NOMO-1 treated with dmso at 0.1 percent for 144 hours (cell line): Measurements from ENCODE around the gene LIMK2.
"Not testable (repeated sequence)": the region's sequence is repeated elsewhere in the genome, so short reads cannot be mapped to it uniquely, and the experiment has no call there.

Experiments
- DNase-seq: peaks from one replicate; lab custom pipeline; 2025; ENCODE audit not compliant: unreplicated experiment; lab: John Stamatoyannopoulos, UW

The LIMK2 gene

GRCh38 chr22:31288496-31289240 is 76.6 kb downstream of the LIMK2 start:
- DNase-seq: no peak

DNA sequence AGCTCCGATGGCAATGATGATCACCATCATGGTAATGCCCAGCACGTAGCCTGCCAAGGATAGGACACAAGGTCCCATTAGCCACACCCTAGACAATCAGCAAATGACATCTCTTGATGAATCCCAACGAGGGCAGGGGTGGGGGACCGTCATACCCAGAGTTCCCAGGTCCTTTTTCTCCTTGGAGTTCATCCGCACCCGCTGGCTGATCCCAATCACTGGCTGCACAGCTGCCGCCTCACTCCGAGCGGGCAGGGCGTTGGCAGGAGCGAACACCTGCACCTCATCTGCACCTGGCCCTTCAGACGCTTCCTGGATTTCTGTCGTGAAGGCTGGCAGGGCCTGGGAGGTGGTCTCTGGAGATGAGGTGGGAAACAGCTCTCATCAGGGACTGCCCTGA is 77.2 kb downstream of the LIMK2 start:
- DNase-seq: no peak

- peak; percentile 92 for DNase-seq
Observed at GRCh38 chr22:31290494-31291471, 78.7 kb downstream of the LIMK2 start.

DNA sequence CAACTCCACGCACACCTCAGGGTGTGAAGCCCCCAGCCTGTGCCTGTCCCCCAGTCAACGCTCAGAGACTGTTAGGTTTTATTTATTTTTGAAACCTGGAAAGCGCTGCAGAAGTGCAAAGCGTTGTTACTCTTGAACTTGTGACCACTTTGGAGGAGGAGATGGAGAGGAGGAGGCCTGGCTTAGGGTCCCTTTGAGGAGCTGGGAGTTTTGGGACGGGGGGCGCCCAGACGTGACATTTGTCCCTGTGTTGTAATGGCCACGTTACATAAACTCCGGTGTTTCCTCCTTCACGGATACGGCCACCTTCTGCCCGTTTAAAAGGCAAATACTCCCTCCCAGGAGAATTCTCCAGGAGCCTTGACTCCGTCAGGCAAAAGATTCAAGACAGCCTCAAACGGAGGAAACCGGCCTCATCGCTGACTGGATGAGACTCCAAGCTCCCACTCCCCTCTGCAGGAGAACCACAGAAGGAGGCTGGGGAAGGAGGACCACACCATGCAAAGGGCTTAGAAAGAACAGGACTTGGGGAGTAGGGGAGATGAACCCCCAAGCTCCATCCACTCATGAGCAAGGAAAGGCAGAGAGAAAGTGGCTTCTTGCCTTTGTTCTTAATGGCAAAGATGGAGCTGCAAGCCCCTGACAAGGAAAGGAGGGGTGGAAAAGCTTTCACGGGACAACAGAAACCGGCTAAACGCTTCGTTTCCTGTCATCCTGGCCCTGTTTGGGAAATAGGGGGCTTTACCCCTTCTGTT is 79.6 kb downstream of the LIMK2 start:
- DNase-seq: no peak

DNA sequence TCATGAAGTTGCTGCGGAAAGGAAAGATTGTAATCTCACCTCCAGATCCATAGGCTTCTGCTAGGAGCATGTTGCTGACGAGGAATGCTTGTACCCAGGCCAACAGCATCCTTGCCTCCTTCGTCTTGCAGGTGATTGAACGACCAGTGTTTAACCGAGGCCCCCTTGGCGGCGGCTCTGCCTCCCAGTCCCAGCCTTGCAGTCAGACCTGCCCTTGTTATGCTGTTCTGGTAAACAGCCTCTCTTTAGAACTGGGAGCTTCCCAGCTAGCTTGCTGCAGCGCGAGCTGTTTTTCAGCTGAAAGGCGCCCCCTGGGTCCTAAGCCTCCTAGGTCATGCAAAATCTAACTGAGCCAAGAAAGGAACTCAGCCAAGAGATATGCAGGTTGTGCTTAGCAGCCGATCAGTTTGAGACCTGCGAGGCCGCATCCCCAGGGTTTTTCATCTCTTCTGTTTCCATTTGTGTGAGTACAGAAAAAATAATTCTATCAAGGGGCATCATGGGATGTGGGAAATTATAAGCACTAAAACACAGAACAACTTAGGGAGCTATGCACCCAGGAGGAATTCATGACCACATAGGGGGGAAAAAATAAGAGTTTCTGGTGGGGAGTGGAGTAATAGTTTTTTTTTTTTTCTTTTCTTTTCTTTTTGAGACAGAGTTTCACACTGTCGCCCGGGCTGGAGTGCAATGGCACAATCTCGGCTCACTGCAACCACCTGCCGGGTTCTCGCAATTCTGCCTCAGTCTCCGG is 80.3 kb downstream of the LIMK2 start, which contains the start of gene PIK3IP1:
PIK3IP1 (minus strand) TSS at position 253 of the 754 bp plus-strand sequence; CDS start at position 109, 144 bp downstream.
- peak; percentile 56 for DNase-seq

DNA sequence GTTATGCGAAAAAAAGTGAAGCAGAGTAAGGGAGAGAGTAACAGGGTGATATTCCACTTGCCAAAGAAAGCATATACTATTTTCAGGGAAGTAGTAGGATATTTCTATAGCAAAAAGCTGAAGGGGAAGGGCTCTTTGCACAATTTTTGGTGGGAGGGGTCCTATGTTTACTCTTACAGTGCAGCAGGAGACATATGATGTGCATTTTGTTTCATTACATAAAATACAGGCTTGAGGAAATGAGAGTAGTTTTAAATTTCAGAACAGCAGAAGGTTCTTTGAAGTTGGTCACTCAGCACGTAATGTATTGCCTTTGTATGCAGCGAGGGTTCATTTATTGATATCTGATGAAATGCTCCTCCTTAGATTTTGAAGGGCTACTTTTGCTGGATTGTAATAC is 83.3 kb downstream of the LIMK2 start:
- DNase-seq: no peak

DNA sequence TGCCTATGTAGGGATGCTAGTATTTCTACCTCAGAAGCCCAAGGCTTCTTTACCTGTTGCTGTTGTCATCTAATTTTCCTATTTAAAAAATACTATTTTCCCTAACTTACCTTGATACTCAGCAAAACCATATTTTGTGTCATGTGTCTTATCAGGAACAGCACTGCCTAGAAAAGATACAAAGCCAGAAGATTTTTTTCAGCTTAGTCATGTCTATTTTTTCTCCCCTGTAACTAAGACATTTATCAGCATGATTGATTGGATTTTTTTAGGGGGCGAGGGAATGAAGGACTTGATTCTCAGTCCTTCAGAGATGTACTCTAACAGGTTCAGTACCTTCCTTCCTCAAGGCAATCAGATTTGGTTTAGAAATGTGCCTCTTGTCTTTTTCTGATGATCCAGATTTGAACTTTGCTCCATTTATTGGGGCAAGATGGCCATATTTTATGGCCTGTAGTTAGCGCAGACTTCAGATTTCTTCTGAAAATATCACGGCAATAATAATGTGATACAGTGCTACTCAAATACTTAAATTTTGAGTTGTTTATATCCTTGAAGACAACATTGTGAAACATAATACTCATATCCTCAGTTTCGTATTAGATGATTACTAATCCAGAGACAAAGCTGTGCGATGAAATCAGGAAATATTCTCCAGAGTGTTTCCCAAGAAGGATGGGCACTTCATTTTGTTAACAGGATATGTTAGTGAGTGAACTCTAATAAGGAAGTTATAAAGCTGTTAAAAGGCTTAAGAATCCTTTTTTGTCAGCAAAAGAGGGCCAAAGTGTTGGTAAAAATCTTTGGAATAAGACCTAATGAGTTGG is 83.9 kb downstream of the LIMK2 start:
- DNase-seq: no peak

- DNase-seq: no peak
Observed at GRCh38 chr22:31300896-31301295, 88.8 kb downstream of the LIMK2 start.

DNA sequence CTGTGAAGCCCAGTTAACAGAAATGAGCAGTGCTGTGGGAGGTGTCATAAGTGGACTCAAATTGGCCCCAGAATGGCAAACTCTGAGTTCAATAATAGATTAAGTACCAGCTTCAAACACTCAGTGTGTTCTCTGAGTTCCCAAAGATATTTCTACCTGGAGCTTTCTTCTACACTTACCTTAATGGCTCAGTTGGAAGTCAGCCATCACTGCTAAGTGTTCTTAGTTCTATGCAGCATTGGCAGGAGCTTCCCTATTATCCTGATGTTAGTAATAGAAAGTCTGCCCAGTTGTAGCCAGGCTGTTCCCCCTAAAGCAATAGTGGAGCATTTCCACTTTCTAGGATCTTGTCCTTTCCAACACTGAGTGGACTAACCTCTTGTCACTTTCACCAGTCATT is 89.9 kb downstream of the LIMK2 start:
- DNase-seq: no peak

DNA sequence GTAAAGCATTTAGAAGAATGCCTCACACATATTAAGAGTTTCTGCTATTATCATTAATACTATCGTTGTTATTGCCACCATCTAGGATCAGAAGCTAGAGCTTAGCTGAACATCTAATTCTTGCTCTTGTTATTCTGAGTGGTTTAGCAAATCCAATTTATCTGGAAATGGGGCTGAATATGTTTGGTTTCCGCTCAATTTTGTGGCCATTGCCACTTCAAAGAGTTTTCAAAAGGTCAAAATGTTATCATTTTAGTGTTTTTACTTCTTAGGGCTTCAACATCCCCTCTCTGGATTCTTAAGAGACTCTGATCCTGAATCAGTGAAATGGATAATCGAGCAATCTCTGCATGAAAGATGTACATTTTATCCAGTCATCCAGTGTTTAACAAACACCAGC is 90.4 kb downstream of the LIMK2 start:
- no peak for DNase-seq

DNA sequence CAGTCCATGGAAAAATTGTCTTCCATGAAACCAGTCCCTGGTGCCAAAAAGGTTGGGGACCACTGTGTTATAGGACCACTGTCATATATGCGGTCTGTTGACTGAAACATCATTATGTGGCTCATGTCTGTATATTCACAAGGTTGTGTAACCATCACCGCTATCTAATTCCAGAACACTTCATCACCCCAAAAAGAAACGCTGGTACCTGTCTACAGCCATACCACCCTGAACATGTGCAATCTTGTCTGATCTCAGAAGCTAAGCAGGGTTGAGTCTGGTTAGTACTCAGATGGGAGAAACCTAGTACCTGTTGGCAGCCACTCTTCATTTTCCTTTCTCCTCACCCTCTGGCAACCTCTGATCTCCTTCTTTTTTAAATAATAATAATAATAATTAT is 93.1 kb downstream of the LIMK2 start:
- no peak for DNase-seq

DNA sequence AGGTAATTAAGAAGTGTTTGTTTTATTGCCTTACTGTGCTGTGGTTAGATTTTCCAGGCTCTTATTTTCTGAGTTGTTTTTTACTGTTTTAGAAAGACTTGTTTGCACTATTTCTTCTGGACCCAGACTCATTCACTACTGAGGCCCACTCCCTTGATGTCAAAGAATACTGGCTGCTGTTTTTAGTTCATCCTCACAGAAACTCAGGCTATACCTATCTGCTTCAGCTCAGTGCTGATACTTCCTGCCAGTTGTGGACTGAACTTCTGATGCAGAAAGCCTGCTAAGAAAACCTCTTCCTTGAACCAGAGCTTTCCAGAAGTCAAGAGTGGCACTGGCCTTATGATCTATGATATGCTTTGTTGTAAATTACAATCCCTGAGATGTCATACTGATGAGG is 96.1 kb downstream of the LIMK2 start:
- no peak for DNase-seq

DNA sequence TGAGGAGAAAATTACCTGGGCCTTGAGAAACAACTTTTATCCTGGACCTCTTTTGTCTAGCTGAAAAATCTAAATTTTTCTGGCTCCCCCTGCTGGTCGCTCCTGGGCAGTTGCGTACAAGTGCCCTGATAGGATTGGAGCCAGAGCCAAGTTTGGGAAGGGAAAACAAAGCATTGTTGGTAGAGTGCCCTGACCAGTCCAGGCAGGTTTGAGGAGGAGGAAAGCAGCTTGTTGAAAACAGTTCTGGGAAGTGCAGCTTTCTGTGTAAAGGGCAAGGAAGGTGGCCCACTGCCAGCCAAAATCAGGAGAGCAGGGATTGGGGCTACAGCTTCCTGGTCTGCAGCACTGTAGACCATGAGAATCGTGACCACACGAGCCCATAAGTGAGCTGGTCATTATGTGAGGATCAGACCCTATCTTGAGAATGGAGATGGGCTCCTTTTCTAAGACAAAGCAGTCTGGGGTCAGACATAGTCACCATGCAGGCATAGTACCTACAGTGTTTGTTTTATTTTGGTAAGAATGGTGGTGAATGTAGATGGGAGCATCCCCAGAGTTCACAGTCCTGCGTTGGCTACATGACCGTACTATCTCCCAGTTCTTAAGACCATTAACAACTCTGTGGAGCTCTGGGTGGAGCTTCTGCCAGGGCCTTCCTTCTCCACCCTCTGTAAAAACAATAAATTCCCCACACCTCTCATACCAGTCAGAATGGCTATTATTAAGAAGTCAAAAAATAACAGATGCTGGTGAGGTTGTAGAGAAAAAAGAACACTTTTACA is 101.5 kb downstream of the LIMK2 start:
- no peak for DNase-seq

GRCh38 chr22:31314220-31314619 is 102.1 kb downstream of the LIMK2 start:
- DNase-seq: not testable (repeated sequence)

DNA sequence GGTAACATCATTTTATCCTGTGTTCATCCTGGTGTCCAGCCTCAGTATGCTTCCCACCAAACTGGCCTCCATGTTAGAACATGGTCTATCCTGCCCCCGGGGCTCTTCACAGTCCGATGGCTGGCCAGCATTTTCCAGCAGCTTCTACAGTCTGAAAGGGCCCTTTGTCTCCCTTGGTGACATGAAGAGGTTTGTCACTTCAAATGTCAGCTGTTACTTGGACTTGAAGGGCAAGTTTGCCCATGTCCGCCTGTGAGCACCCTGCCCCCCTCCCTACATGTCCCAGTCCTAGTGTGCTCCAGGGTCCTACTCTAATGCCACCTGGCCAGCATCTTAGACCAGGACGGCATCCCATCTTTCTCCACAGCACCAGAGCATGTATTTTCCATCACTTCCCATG is 109.3 kb downstream of the LIMK2 start:
- DNase-seq: no peak

GRCh38 chr22:31323578-31324550 is 111.8 kb downstream of the LIMK2 start:
- no peak for DNase-seq

DNA sequence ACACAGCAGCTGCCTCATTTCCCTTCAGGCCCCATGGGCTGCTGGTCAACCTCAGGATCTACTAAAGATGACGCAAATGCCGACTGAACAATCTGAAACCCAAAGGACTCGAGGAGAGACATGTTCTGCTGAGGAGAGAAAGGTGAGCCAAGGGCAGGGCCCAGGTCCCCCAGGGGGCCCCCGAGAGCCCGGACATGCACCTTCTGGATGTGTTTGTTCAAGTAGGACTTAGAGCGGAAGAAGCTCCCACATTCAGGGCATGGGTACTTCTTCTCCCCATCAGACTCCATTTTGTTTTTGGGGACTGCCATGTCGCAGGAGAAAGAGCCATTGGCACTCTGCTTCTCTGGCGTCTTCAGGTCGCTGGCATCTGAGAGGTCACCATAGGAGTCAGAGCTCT is 114.8 kb downstream of the LIMK2 start:
- no peak for DNase-seq
